Transverse colon (tissue), 4 donors: ENCODE results near the gene PBX3. TPM values are rescaled to one million over a fixed set of nuclear protein-coding genes. Genes with fewer than 3 reads are reported as not detected.

Experiments used
- DNase-seq: peaks from one replicate; pipeline ENCODE4 v3.0.0-alpha.2; 2019
- H3K27ac ChIP-seq, 4 donors: fragments of 200-600 bp; sonication (generic); 2 replicates each; pipeline ENCODE4 v1.5.1; 2016 to 2018; ENCODE audit warnings: inconsistent platforms in 4 of 4
- H3K27me3 ChIP-seq: fragments of 200-600 bp; sonication (generic); 2 replicates; pipeline ENCODE4 v1.5.1; 2017; ENCODE audit warnings: inconsistent platforms
- H3K36me3 ChIP-seq, 4 donors: fragments of 200-600 bp; sonication (generic); 2 replicates each; pipeline ENCODE4 v1.5.1; 2017 to 2019; ENCODE audit warnings: inconsistent platforms in 4 of 4
- H3K4me1 ChIP-seq, 4 donors: fragments of 200-600 bp; sonication (generic); 2 replicates each; pipeline ENCODE4 v1.5.1; 2017 to 2020; ENCODE audit warnings: inconsistent platforms in 4 of 4
- H3K4me3 ChIP-seq, 4 donors: fragments of 200-600 bp; sonication (generic); 1 replicate in 1 of 4; 2 replicates in 3 of 4; pipeline versions ENCODE4 v1.5.1 to v1.6.1; 2017 to 2019; ENCODE audit warnings: inconsistent platforms in 4 of 4
- H3K9me3 ChIP-seq, 2 donors: fragments of 200-600 bp; sonication (generic); 2 replicates each; pipeline ENCODE4 v1.5.1; 2017 to 2019; ENCODE audit warnings: inconsistent platforms in 2 of 2
- EP300 ChIP-seq: sonication (generic); formaldehyde crosslinking; IDR thresholded peaks from one replicate; pipeline ENCODE4 v1.6.1; 2017; ENCODE audit warnings: antibody characterized with exemption, low read depth
- POLR2A ChIP-seq: fragments of 450-650 bp; IDR thresholded peaks from one replicate; pipeline ENCODE4 v1.6.1; 2016; ENCODE audit warnings: antibody characterized with exemption, mild to moderate bottlenecking, moderate library complexity
- POLR2AphosphoS5 ChIP-seq, 3 donors: sonication (generic); formaldehyde crosslinking; IDR thresholded peaks; one replicate each; pipeline ENCODE4 v1.6.1; 2016; ENCODE audit warnings: antibody characterized with exemption in 3 of 3
- WGBS, 2 donors: methylation state at CpG; one replicate each; pipeline ENCODE4 v1.1.5; 2018; ENCODE audit warnings: low coverage in 1 of 2; 5-methylcytosine and 5-hydroxymethylcytosine counted together
- in situ Hi-C, 4 donors: fragments of 200-750 bp; cut with MboI; loops; one replicate each; pipeline versions ENCODE4 v1.15.0 to v1.15.1; 2017; ENCODE audit warnings: low sequenced_read_pairs in 3 of 4, low pct_ligation_motif_present in 1 of 4, low pct_unique_long_range_greater_than_20kb in 1 of 4
- intact Hi-C: fragments of 100-400 bp; cut with DNase I; formaldehyde crosslinking; loops from one replicate; pipeline ENCODE4 v1.15.1; 2023; ENCODE audit warnings: low total_unique reads
- total RNA-seq, 4 donors: library from RNA; depleted of rRNA; stranded (reverse); fragments of >200 nt; gene quantifications; one replicate each; pipeline ENCODE4 v1.1.0, GENCODE V29; 2016
- TF ChIP-seq, protein P1 (sequence below), 5 experiments: fragments of 200-600 bp in 3 of 5; fragments of 450-650 bp in 2 of 5; sonication (generic) in 3 of 5; IDR thresholded peaks; 1 replicate in 2 of 5; 2 replicates in 3 of 5; pipeline ENCODE4 v1.5.1; 2016 to 2017; ENCODE audit warnings: antibody characterized with exemption in 5 of 5, inconsistent platforms in 3 of 5, mild to moderate bottlenecking in 2 of 5, moderate library complexity in 1 of 5

Gene PBX3
- total RNA-seq, 4 donors from 2014 or later: 16.4 to 70.3 (median 20.4) TPM

DNA sequence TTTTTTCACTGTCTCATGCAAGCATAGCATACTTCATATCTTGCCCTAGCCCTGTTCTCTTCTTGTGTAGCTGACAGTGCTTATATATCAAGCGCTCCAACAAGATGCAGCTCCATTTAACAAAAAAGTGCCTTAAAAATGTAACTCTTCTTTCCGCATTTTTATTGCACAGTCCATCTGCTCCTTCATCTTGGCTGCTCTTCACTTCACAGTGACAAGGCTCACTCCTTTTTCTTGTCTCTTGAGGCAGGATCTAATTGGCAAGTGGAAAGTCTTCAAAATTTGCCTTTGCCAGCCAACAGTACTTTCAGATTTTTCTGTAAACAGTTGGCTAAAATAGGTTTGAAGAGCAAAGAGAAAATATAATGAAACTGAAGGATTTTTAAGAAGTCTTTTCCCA, 161.8 kb downstream of the PBX3 start:
- no peak for TF ChIP-seq EP300
- no peak for TF ChIP-seq POLR2A
- TF ChIP-seq POLR2AphosphoS5 (IDR thresholded peaks at IDR 0.05): no peak
- TF ChIP-seq, protein P1, sequence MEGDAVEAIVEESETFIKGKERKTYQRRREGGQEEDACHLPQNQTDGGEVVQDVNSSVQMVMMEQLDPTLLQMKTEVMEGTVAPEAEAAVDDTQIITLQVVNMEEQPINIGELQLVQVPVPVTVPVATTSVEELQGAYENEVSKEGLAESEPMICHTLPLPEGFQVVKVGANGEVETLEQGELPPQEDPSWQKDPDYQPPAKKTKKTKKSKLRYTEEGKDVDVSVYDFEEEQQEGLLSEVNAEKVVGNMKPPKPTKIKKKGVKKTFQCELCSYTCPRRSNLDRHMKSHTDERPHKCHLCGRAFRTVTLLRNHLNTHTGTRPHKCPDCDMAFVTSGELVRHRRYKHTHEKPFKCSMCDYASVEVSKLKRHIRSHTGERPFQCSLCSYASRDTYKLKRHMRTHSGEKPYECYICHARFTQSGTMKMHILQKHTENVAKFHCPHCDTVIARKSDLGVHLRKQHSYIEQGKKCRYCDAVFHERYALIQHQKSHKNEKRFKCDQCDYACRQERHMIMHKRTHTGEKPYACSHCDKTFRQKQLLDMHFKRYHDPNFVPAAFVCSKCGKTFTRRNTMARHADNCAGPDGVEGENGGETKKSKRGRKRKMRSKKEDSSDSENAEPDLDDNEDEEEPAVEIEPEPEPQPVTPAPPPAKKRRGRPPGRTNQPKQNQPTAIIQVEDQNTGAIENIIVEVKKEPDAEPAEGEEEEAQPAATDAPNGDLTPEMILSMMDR (IDR thresholded peaks at IDR 0.05): no peak
- H3K4me1 ChIP-seq: peaks cover 0 to 16% (median 12%) of the 10 kb centered on the region in 4 donors
- H3K27ac ChIP-seq: no peak overlapping the region
- H3K4me3 ChIP-seq: no peak overlapping the region
- H3K9me3 ChIP-seq: no peaks in the 10 kb centered on the region
- no peak for DNase-seq
- 73 to 91% methylated on average over 2 of the region's 2 CpGs for WGBS, 2 donors
- H3K27me3 ChIP-seq: no peaks in the 10 kb centered on the region
- in situ Hi-C loops: no loop called here
- no peaks in the 10 kb centered on the region for H3K36me3 ChIP-seq
- intact Hi-C loops: no loop called here

DNA sequence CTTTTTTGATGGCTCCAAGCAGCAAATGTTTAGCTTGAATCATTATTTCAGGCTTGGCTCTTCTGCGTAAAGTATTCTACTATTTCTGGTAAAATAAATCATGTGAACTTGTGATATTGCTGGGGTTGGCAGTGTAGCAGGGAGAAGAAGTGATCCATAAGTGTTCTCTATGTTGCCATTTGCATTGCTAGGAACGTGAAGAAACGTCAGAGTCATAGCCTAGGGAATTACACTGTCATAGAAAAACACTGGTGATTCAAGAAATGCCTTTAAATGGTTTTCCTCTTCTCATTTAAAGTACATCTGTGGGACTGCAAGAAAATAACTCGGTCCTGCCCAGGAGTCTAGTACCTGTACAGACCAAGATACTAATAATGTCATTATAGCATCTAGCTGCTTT, 162.3 kb downstream of the PBX3 start:
- no peak for DNase-seq
- Histone ChIP-seq H3K27ac (no peak overlapping the region), H3K27me3 (no peaks in the 10 kb centered on the region), H3K36me3 (no peaks in the 10 kb centered on the region), H3K9me3 (no peaks in the 10 kb centered on the region), H3K4me3 (no peak overlapping the region), H3K4me1 (peaks cover 0 to 11% (median 7%) of the 10 kb centered on the region in 4 donors)
- WGBS, 2 donors: 83 to 85% methylated on average over 4 of the region's 4 CpGs
- intact Hi-C loops: no loop called here
- in situ Hi-C loops: no loop called here
- TF ChIP-seq, protein P1 (IDR thresholded peaks at IDR 0.05): no peak
- TF ChIP-seq EP300: no peak
- TF ChIP-seq POLR2A: no peak
- TF ChIP-seq POLR2AphosphoS5 (IDR thresholded peaks at IDR 0.05): no peak

DNA sequence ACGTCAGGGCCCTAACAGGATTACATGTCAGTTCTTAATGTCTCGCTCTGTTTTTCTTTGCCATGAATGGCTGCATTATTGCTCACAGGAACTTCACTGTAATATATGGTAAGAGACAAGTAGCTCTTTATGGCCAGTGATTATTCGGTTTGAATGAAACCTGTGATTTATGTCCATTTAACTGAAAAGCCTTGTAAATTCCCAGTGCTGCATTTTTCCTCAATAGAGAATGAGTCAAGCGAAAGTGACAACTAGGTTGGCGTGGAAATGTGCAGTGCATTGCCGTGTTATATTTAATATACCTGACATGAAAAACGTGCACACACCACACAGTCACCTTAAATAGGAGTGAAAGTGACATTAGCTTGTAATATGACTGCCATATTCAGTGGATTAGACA, 163.1 kb downstream of the PBX3 start:
- no peak for DNase-seq
- in situ Hi-C loops: no loop called here
- intact Hi-C loops: no loop called here
- TF ChIP-seq POLR2A (no peak), EP300 (no peak), POLR2AphosphoS5 (IDR thresholded peaks at IDR 0.05) (no peak)
- TF ChIP-seq, protein P1 (IDR thresholded peaks at IDR 0.05): no peak
- no peaks in the 10 kb centered on the region for H3K27me3 ChIP-seq
- H3K27ac ChIP-seq: no peak overlapping the region
- no peaks in the 10 kb centered on the region for H3K36me3 ChIP-seq
- WGBS, 2 donors: 81 to 87% methylated on average over 7 of the region's 7 CpGs
- H3K4me3 ChIP-seq: no peak overlapping the region
- no peaks in the 10 kb centered on the region for H3K9me3 ChIP-seq
- peaks cover 0 to 4% (median 2%) of the 10 kb centered on the region in 4 donors for H3K4me1 ChIP-seq

DNA sequence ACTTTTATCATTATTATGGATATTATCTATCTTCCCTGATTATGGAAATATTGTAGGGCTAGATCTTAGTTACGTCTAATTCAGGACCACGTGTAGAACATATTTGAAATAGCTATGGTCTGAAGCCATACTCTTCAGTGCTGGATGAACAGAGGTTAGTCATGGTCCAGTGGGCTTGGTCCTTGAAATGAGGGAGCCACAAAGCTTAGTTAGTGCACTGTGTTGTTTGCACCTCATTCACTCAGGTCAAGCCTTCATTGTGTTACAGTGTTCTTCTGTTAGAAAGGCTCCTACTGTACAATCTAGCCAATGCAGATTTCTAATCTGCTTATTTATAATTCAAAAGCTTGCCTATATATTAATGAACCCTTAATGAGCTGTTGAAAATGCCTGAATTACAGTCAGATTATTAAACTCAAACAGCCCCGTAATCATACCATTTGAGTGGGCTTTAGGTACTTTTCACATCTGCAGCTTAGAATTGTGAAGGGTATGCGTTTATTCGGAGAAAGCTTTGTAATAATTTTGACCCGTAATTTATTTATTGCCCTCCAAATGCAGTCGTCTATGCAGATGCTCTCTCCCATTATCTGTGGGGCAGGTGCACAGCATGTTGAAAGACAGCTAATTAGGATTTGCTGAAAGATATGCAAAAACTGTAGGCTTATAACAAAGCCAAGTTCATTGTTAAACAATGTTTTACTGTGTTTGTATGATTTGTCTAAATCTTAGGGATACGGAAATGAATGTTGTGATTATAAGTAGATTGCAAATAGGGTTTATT, 164.9 kb downstream of the PBX3 start:
- Histone ChIP-seq H3K36me3 (no peaks in the 10 kb centered on the region), H3K4me1 (peaks cover 0 to 4% (median 0%) of the 10 kb centered on the region in 4 donors), H3K4me3 (no peak overlapping the region), H3K27me3 (no peaks in the 10 kb centered on the region), H3K9me3 (no peaks in the 10 kb centered on the region), H3K27ac (no peak overlapping the region)
- no peak for DNase-seq
- TF ChIP-seq POLR2AphosphoS5 (IDR thresholded peaks at IDR 0.05) (no peak), POLR2A (no peak), EP300 (no peak)
- TF ChIP-seq, protein P1 (IDR thresholded peaks at IDR 0.05): no peak
- WGBS, 2 donors: 91 to 92% methylated on average over 8 of the region's 8 CpGs
- in situ Hi-C loops: no loop called here
- intact Hi-C loops: no loop called here
